Measurements from ENCODE around the gene PIEZO2.

PIEZO2 gene

DNA sequence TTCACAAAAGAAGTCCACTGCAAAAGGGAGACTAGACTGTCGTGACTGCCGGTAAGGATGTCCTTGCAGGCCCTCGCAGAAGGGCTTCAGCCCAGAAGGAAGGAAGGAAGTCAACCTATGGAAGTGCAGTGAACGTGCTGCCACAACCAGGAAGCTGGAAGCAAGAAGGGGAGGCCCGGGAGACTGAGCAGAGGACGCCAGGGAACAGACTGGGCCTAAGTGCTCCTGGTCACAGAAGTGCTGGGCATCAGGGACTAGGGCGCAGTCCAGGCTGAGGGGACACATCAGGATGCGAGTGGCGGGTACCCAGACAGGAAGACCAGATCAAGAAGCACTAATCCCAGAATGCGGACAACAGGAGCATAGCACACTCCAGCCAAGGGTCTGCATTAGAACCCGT lies 78.8 kb downstream of the PIEZO2 start:
- FAIRE-seq (no peak), DNase-seq (ENCODE audit: low spot score) (no peak)

DNA sequence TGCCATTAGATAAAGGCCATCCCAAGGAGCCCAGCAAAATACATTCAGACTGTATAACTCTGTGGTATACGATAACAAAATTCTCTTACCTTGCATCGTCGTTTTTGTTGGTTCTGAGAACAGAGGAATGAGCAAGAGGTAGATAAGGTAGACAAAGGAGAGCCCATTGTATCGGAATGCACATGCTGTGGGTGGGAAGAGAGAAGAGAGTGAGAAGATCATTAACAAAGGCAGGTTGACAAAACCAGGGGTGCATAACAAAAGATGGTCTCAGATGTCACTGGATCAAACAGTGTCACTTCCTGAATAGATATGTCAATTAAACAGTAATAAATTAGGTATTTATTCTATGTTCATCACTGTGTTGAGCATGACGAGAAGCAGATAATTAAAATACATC lies 83.3 kb downstream of the PIEZO2 start:
- FAIRE-seq = no peak

DNA sequence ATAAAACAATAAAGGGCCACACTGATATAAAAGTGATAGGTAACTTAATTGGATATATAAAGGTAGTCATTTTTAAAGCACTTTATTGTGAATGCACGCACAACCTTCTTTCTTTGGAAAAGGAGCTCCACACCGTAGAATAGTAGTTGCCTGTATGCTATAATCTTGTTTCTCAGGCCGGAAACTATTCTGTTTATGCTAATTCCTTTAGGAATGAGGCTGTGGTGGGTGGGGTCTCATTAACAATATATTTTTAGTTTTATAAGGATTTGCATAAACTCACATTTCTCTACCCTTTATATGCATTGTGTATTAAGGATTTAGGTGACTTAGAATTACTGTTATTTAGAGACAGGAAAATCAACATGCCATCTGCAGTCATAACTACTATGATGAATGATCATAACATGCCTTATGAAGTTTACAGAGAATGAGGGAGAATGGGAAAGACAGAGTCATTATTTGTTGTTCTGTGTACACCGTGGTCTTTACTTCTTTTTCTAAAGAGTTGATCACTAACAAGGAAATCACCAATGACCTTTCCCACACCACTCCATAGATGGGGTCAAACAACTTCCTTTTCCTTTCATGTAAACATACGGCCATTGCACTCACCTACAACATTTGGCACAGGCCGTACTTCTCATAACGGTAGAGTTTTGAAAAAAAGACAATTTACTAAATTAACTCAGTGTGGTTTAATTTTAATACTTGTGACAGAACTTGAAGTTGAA lies 84.5 kb downstream of the PIEZO2 start:
- DNase-seq (ENCODE audit: low spot score) (no peak), FAIRE-seq (no peak)

More for the DNA sequence above, 83.3 kb downstream of the PIEZO2 start:
- DNase-seq (ENCODE audit: low spot score) = no peak

DNA sequence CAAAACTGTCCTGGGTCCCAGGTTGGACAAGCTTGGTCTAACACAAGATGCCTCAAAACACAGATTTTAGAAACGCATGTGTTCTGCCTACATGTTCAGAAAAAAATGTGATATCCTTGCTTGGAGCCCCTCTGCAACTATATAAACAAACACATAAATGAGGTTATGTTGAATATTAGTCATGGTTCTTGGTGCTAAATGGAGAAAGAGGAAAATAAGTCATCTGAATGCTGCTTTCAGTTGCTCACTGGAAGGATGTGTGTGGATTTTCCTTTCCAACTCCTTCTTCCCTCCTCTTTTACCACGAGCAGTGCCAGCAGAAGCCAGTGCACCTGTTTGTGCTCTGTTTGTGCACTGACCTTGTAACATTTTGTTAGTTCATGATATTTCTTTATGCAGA lies 85.3 kb downstream of the PIEZO2 start:
- FAIRE-seq (no peak), DNase-seq (ENCODE audit: low spot score) (no peak)

DNA sequence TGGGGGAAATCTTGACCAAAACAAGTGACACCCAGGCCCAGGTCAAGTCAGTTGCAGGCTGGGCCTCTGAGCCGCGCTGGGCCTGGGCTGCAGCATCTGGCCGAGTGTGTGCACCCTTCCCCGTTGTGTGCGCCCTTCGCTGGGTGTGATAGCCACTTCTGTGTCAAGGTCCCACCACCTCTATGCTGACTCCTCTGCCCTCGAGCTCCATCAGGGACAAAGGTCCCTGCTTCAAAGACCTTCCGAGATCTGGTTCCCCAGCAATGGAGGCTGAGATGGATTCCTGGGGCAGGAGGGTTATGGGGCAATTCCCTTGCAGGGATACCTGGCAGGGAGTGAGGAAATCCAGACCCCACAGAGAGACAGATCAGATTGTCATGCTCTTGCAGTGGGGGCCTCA lies 93.6 kb downstream of the PIEZO2 start:
- FAIRE-seq = no peak
- no peak for DNase-seq (ENCODE audit: low spot score)

DNA sequence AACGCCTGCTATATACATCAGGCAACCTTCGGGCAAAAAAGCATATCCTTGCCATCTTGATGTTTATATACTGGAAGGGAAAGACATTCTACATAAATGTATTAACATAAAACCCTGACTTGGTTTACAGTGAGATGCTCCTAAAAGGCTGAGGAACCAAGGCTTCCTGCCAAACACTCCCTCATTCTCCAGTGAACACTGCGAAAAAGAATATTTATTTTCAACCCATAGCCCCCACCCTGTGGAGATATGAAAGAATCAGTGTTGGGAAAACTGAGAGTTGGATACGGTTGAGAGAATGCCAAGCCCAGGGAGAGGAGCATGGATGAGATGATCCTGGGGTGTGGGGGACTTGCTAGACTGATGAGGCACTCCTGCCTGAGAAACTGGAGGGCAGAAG lies 94.9 kb downstream of the PIEZO2 start:
- DNase-seq (ENCODE audit: low spot score) (no peak), FAIRE-seq (no peak)

DNA sequence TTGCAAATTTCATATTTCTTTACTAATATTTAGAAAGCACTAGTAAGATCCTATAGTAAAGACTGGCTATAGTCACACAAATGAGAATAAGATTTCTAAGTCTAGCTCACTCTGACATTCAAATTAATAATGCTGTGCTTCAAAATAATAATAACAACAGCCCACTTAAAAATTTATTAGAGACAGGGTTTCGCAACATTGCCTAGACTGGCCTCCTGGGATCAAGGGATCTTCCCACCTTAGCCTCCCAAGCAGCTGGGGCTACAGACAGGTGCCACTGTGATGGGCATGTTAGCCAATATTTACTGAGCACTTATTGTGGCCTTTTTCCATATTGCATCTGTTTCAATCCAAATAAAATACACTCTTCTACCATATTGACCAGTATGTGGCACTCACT lies 96.1 kb downstream of the PIEZO2 start:
- FAIRE-seq = no peak
- DNase-seq (ENCODE audit: low spot score) = no peak

DNA sequence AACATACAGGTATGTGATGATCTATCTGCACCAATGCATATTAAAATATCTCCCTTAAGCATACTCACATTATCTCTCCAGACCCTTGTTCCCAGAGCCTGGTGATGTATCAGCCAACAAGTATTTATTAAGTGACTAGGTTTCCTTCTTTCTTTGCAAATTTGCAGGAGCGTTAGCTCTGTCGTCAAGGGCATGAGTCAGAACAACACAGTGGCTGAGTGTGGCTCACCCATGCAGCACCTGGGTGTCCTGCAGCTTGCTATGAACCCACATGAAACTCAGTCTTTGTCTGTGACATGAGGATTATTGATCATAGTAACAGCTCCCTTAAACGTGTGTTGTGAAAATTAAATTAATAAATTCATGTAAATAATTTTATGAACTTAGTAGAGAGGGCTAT lies 96.6 kb downstream of the PIEZO2 start:
- FAIRE-seq = no peak
- DNase-seq (ENCODE audit: low spot score) = peak; percentile 27

DNA sequence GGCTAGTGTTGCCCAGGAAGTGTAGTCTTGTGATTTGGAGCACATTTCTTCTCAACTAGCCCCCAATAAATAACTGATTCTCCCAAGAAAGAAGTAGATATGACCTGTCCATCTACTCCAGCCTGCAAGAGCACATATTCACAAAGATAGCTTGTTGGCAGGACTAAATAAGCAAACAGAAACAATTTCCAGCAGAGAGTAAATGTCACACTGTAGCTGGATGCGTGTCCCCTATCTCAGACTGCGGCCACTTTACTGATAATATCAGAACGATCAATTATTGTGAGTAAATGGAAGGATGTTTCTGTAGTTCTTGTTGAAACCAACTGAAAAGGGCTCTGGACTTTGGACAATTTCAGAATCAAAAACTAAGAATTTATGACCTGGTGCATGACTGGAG lies 97.9 kb downstream of the PIEZO2 start:
- no peak for FAIRE-seq

DNA sequence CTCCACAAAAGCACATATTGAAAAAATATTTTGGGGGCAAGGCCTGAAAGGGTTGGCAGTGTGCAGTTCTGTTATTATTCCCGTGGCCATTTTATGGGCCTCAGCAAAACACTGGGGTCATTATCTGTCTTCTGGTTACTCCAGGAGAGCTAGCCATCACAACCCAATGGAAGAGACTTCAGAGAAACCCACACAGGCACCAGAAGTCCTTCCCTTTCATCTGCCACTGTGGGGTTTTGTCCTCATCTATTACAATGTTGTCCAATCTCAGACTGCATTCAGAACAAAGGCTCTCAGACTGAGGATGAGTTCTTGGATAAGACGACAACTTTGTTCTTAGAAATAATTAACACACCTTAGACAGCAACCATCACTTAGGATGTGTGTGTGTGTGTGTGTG lies 98.4 kb downstream of the PIEZO2 start:
- FAIRE-seq = no peak
- no peak for DNase-seq (ENCODE audit: low spot score)

More for the DNA sequence above, 97.9 kb downstream of the PIEZO2 start:
- DNase-seq (ENCODE audit: low spot score) = no peak

DNA sequence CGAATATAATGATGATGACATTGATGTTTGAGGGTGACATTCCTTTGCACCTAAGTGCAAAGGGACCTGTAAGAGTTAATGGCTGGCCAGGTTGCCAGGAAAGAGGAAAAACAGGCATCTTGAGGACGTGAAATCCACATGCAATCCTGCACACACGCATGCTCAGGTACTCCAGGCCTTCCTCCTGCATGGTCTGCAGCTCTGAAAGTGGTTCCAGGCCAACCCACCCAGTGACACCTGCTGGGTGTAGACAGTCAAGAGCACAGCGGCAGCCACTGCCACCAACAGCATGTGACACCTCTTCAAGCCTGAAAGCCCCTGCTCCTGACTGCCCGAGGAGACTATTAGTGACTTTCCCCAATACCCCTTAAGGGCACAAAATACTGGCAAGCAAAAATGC lies 101.6 kb downstream of the PIEZO2 start:
- DNase-seq (ENCODE audit: low spot score) (no peak), FAIRE-seq (no peak)

DNA sequence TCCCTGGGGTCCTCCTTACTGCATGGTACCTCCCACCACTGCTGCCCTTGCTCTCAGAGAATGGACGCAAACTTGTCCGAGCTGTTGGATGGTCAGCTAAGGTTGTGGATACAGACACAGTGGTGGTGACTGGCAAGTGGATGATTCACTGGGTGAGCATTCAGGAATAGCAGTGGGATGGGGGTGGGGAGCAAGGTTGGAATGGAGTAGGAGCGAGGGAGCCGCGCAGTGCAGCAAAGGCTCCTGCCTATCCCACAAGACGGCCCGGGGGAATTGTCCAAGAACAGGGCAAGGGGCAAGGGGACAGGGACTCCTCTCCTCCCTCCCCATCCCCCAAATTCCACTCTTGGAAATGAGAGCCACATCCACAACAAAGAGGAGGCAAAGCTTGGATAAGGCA lies 102.2 kb downstream of the PIEZO2 start:
- FAIRE-seq (no peak), DNase-seq (ENCODE audit: low spot score) (peak; percentile 12)

DNA sequence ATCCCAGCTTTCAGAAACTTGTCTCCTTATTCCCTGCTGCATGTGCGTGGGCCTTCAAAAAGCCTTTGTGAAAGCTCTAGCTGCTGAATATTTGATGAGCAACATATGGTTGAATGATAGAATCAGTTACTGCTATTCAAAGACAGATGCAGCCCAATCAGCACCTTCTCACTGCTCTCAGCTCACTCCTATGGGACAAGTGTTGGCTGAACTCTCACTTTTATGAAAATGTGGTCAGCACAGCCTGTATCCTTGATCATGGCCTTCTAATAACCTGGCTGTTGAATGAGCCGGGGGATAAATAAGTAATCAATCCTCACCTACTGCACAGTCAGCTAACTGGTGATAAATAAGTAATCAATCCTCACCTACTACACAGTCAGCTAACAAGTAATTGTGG lies 103.2 kb downstream of the PIEZO2 start:
- FAIRE-seq (no peak), DNase-seq (ENCODE audit: low spot score) (no peak)

DNA sequence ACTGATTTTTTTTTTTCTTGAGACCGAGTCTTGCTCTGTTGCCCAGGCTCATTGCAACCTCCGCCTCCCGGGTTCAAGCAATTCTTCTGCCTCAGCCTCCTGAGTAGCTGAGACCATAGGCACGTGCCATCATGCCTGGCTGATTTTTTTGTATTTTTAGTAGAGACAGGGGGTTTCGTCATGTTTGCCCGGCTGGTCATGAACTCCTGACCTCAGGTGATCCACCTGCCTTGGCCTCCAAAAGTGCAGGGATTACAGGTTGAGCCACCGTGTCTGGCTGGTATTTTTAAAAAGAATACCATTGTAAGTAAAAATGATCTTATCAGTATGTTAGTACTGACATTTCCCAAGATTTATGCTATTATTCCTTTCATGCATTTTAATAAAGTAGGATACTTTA lies 105.7 kb downstream of the PIEZO2 start:
- no peak for DNase-seq (ENCODE audit: low spot score)
- no peak for FAIRE-seq

DNA sequence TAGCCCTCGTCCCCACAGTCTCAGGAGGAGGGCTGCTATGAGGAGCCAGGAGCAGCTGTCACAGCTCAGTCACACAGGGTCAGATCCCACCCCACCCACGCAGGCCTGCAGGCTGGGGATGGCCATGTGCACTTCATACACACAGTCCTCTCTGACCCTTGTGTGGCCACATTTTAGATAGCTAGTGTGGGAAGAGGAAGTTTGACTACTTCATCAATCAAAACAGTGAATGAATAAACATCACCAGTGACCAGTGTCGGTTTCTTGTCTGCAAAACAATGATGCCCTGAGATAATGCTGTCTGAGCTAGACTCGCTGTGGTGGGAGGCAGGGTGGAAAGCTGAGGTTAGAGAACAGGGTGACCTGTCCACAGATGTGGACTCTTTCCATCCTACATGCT lies 107.1 kb downstream of the PIEZO2 start:
- DNase-seq (ENCODE audit: low spot score) (no peak), FAIRE-seq (no peak)

DNA sequence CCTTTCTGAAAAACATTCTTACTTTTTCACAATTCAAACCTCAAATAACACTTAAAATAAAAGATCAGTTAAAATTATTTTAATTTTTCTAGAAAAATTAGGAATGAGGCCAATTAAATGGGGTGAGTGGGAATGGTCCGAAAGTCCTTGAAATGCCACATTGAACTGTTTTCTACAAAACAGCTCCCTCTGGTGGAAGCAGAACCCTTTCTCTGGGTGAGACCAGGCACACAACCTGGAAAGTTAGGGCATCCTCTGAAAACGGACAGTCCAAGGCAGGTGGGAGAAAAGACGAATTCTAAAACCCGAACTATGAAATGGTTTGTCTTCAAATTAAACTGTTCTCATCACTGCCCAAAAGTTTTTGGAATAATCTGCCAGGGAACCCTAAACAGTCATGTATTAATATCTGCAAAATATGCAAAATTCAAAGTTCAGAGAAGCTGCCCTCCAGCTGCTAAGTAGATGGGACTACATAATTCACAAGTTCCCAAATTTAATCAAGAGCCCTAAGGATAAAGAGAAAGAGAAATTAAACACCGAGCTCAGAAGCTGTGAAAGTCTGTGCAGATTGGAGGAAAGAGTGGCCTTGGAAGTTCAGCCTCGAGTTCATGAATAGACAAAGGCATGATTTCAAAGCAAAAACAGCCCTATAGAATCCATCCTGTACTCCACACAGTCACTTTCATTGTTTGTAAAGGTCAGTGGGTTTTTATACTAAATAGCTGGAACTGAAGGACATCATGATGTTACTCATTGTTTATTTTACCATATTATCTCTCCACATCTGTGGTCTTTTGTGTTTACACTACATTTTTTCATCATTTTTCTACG lies 108.3 kb downstream of the PIEZO2 start:
- peak; percentile 28 for FAIRE-seq

DNA sequence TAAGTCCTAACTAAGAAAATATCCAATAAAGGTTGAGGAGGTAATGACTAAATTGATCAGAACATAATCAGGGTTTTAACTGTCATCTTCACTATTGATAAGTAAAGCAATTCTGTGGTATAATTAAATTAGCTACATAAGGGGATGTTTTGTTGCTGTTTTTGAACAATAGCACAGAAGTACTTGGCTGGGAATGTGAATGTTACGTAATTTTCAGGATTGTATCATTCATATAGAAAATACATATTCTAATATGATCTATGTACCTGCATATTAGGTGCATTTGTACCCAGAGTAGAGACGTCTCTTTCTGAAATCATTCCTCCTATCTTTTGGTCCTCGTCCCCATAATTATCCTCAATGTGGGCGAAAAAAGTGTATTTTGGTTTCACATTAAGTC lies 109.0 kb downstream of the PIEZO2 start:
- FAIRE-seq = no peak
- no peak for DNase-seq (ENCODE audit: low spot score)

More for the DNA sequence above, 108.3 kb downstream of the PIEZO2 start:
- DNase-seq (ENCODE audit: low spot score) = peak; percentile 17

DNA sequence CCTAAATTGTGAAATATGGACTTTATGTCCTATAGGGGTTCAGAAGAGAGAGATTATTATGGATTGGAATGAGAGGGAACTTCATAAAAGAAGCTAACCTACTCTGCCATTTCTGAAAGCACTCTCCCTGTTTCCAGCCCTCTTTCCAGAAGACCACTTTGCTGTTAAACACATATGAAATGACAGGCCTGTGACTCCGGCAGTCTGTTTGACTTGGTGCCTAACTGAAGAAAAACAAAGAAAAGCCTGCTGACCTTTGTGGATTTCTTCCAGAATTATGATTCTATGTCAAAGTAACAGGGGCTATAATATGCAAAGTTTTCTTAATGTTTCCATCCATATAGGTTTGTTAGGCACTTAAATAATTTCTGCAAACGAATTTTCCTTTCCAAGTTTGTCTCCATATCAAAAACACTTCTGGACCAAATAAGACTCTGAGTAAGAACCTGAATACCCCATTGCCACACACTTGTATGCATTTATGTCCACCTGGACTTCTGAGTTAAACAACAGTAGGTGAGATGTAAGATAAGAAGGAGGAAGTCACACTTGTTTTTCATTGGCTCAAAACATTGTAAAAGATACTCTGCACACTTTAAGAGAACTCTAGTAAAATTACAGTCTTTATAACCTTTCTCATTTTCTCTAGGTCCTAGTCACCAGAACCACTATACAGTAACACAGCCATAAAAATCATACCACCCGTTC lies 111.7 kb downstream of the PIEZO2 start:
- FAIRE-seq = no peak

DNA sequence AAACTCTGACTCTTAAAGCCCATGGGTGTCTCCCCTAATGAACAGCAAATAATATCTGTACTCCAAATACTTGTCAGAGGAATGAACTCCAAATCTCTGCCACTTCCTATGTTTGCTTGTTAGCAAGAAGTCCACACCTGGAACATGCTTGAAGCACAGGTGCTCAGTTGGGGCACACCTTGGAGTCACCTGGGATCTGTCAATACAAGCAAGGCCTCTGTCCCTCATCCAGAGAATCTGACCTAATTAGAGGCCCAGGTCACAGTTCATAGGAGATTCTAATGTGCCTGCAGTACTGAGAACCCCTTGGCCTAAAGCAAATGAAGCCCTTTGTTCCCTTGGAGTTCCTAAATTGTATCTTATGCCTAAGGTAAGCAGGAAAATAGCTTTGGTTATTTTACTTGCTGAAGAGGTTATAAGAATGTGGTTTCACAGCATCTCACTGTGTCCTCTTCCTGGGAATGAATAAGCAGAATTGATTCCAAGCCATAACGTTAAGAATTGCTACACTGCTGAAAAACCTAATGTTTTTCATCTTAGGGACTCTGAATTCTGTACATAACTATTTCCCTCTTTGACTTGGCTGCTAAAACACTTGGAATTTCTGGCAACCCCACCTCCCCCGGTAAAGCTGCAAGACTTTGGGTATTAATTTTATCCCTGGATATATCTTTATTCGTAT lies 113.4 kb downstream of the PIEZO2 start:
- DNase-seq (ENCODE audit: low spot score) (no peak), FAIRE-seq (no peak)

More for the DNA sequence above, 111.7 kb downstream of the PIEZO2 start:
- no peak for DNase-seq (ENCODE audit: low spot score)

DNA sequence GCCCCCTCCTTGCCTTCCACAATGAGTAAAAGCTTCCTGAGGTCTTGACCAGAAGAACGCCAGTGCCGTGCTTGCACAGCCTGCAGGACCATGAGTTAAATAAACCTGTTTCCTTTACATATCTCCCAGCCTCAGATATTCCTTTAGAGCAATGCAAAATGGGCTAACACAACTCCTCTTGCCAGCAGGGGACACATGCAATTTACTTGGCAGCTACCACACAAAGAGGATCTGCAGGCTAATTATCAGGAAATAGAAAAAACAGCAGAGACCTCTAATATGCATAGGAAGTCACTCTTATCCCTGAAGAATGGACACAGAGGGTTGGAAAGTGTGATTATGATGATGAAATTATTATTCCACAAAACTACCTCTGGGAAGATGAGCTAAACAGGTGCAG lies 114.0 kb downstream of the PIEZO2 start:
- no peak for FAIRE-seq

DNA sequence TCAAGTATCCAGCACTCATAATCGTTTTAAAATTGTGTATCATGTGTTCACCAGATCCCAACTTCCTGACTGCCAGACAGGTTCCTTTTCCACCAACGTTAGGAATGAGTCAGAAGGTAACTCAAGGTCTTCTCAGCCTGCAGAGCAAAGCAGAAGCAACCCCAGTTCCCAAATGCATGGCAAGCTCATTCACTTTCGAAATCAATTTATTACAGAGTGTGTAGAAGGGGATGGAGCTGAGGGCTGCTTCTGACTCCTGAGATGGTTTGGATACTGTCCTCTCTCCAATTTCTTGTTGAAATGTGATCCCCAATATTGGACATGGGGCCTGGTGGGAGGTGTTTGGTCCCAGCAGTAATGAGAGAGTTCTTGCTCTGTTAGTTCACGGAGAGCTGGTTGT lies 114.5 kb downstream of the PIEZO2 start:
- DNase-seq (ENCODE audit: low spot score) (no peak), FAIRE-seq (no peak)

More for the DNA sequence above, 114.0 kb downstream of the PIEZO2 start:
- no peak for DNase-seq (ENCODE audit: low spot score)

DNA sequence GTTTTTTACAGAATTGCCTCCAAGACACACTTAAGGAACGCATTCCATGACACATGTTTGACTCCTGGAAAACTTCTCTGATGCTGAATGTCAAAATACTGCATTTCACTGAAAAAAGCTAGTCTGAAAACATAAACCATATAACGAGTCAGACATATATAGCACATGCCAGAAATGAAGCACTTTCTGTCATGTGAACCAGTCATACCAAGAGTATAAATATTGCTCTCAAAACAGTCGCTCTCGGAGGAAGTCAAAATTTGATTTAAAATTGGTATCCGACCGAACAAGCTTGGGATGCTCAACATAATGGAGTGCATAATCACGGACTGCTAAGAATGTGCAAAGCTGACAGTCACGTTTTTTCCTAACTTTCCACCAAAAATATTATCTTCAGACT lies 115.9 kb downstream of the PIEZO2 start:
- FAIRE-seq = no peak
- DNase-seq (ENCODE audit: low spot score) = no peak
